Gastrocnemius medialis (tissue), 4 donors: ENCODE data around the gene SLC22A17.

Source experiments
- CTCF ChIP-seq, 5 experiments: fragments of 450-650 bp in 3 of 5; fragments of 200-600 bp in 2 of 5; sonication (generic) in 2 of 5; IDR thresholded peaks in 4 of 5; conservative IDR thresholded peaks in 1 of 5; 1 replicate in 4 of 5; 2 replicates in 1 of 5; pipeline ENCODE4 v1.5.1; 2016 to 2019; ENCODE audit warnings: antibody characterized with exemption in 5 of 5, mild to moderate bottlenecking in 3 of 5, moderate library complexity in 3 of 5
- POLR2A ChIP-seq, 2 donors: fragments of 450-650 bp; IDR thresholded peaks; one replicate each; pipeline ENCODE4 v1.6.1; 2017; ENCODE audit warnings: antibody characterized with exemption in 2 of 2, mild to moderate bottlenecking in 2 of 2, moderate library complexity in 2 of 2

- TF ChIP-seq POLR2A (IDR thresholded peaks at IDR 0.05) (no peak), CTCF (IDR thresholded peaks at IDR 0.05 in 4 of 5, conservative IDR thresholded peaks at IDR 0.05 in 1 of 5) (no peak)
These were observed 53.3 kb downstream of the SLC22A17 start for GRCh38 chr14:23299211-23299957.
